Bronchus fibroblast of lung (primary cell): Measurements from ENCODE around the gene PIANP. TPM values are rescaled to one million over a fixed set of nuclear protein-coding genes. Genes with fewer than 3 reads are reported as not detected.

Experiments
- total RNA-seq: library from RNA; depleted of rRNA; stranded (reverse); fragments of >200 nt; gene quantifications from 2 replicates; pipeline ENCODE4 v1.2.3, GENCODE V29; 2015

The PIANP gene
- 0.17 and 0.74 TPM in 2 replicates for total RNA-seq

GRCh38 chr12:6700646-6701051 is at the start of gene PIANP:
Gene PIANP, minus strand, starts transcription at chr12:6700815. Its CDS starts 2,754 bp downstream, at chr12:6698061.

GRCh38 chr12:6723607-6724408 is 23.2 kb upstream of the PIANP start, which contains the start of gene COPS7A:
Gene COPS7A, plus strand, starts transcription at chr12:6724046. Its CDS starts 611 bp downstream, at chr12:6724657.

GRCh38 chr12:6688999-6689882 is 11.4 kb downstream of the PIANP start, which contains the start of gene ZNF384:
Gene ZNF384, minus strand, starts transcription at chr12:6689375. Its CDS starts 9,855 bp downstream, at chr12:6679520.

GRCh38 chr12:6662906-6663742 is 37.5 kb downstream of the PIANP start, which contains the start of gene ING4:
Gene ING4, minus strand, starts transcription at chr12:6663119. Its CDS starts 18 bp downstream, at chr12:6663101.

GRCh38 chr12:6647083-6647604 is 53.5 kb downstream of the PIANP start, which contains the start of gene ACRBP:
Gene ACRBP, minus strand, starts transcription at chr12:6647432. Its CDS starts 66 bp downstream, at chr12:6647366.

Other genes starting within 250 kb of the PIANP start
- gene TAPBPL, start 248.8 kb downstream of the PIANP start, total RNA-seq, result 6.9 and 10.4 TPM in 2 replicates
- 3.6 and 4.5 TPM in 2 replicates for gene VAMP1, start 230.1 kb downstream of the PIANP start, total RNA-seq
- gene MRPL51, start 207.6 kb downstream of the PIANP start, total RNA-seq, result 138 and 139 TPM in 2 replicates
- 141 and 150 TPM in 2 replicates for gene NCAPD2, start 206.7 kb downstream of the PIANP start, total RNA-seq
- gene GAPDH, start 166.3 kb downstream of the PIANP start, total RNA-seq, result 7,240 and 8,467 TPM in 2 replicates
- gene IFFO1, start 144.8 kb downstream of the PIANP start, total RNA-seq, result 11.0 and 11.8 TPM in 2 replicates
- gene NOP2, start 132.5 kb downstream of the PIANP start, total RNA-seq, result 24.4 and 25.9 TPM in 2 replicates
- gene CHD4, start 93.4 kb downstream of the PIANP start, total RNA-seq, result 173 and 195 TPM in 2 replicates
- gene LPAR5, start 64.9 kb downstream of the PIANP start, total RNA-seq, result 0.17 TPM in 1 of 2 replicates, not detected in the other
- gene ACRBP, start 53.4 kb downstream of the PIANP start, total RNA-seq, result 0.89 and 1.0 TPM in 2 replicates
- gene ING4, start 37.7 kb downstream of the PIANP start, total RNA-seq, result 28.7 TPM in 2 replicates
- gene ZNF384, start 11.4 kb downstream of the PIANP start, total RNA-seq, result 21.4 and 24.5 TPM in 2 replicates
- gene COPS7A, start 23.2 kb upstream of the PIANP start, total RNA-seq, result 95.1 and 98.9 TPM in 2 replicates
- gene MLF2, start 52.3 kb upstream of the PIANP start, total RNA-seq, result 235 and 236 TPM in 2 replicates
- 146 and 275 TPM in 2 replicates for gene PTMS, start 65.5 kb upstream of the PIANP start, total RNA-seq
- gene LAG3, start 71.7 kb upstream of the PIANP start, total RNA-seq, result 0.17 and 0.74 TPM in 2 replicates
- gene CD4, start 88.7 kb upstream of the PIANP start, total RNA-seq, result 3.3 and 5.2 TPM in 2 replicates
- 2.0 and 2.7 TPM in 2 replicates for gene GPR162, start 121.0 kb upstream of the PIANP start, total RNA-seq
- 48.6 and 54.1 TPM in 2 replicates for gene P3H3, start 127.6 kb upstream of the PIANP start, total RNA-seq
- gene GNB3, start 140.1 kb upstream of the PIANP start, total RNA-seq, result 1.3 and 2.2 TPM in 2 replicates
- 103 and 118 TPM in 2 replicates for gene CDCA3, start 150.5 kb upstream of the PIANP start, total RNA-seq
- gene USP5, start 151.3 kb upstream of the PIANP start, total RNA-seq, result 80.7 and 84.2 TPM in 2 replicates
- 1,045 and 1,081 TPM in 2 replicates for gene TPI1, start 166.7 kb upstream of the PIANP start, total RNA-seq
- 12.6 and 15.6 TPM in 2 replicates for gene SPSB2, start 172.5 kb upstream of the PIANP start, total RNA-seq
- gene LRRC23, start 204.0 kb upstream of the PIANP start, total RNA-seq, result 8.8 and 10.8 TPM in 2 replicates
- 9.6 and 10.4 TPM in 2 replicates for gene ENO2, start 213.8 kb upstream of the PIANP start, total RNA-seq
- gene ATN1, start 227.1 kb upstream of the PIANP start, total RNA-seq, result 12.1 and 14.6 TPM in 2 replicates
- gene RNU7-1, start 243.0 kb upstream of the PIANP start, total RNA-seq, result not detected in 2 replicates
- 267 and 309 TPM in 2 replicates for gene C12orf57, start 243.2 kb upstream of the PIANP start, total RNA-seq